Activated CD4-positive, alpha-beta T cell treated with anti-CD3 and anti-CD28 coated beads, Interleukin-2, Interleukin-6, amounts not matched to agents 100 ng/mL and 50 ng/mL, durations not matched to agents 16 hours and 8 hours (primary cell): ENCODE data around the gene PLCD4.
A peak's percentile ranks its signal among the peaks of the same experiment; 100 is the strongest.

Experiments
- DNase-seq: peaks from one replicate; pipeline ENCODE4 v3.0.0-alpha.2; 2020

The PLCD4 gene

DNA sequence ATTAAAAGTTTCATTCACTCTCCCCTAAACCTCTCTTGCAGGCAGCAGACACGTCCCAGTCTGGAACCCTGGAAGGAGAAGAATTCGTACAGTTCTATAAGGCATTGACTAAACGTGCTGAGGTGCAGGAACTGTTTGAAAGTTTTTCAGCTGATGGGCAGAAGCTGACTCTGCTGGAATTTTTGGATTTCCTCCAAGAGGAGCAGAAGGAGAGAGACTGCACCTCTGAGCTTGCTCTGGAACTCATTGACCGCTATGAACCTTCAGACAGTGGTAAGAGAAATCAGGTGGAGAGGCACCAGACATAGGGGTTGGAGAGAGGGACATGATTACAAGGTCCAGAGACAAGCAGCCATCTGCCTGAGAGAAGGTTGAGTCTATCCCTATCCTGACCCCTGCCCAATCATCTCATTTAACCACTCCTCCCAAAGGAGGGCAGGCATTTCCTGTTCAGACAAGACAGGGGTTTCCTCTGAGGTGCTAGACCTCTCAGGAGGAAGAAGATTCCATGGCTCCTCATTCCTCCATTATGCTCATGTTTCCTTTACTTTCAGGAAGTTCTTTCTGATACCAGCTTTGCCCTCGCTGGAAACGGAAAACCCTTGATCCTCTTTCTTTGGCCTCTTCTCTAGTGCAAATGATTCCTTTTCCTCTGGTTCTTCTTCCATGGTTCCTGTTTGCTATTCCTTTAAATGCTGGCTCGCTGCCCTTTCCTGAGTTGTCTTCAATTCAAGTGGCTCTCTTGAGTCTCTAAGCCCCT is 15.1 kb downstream of the PLCD4 start:
- DNase-seq: no peak

GRCh38 chr2:218623366-218623705 is 15.6 kb downstream of the PLCD4 start:
- no peak for DNase-seq

GRCh38 chr2:218626369-218626768 is 18.7 kb downstream of the PLCD4 start:
- no peak for DNase-seq

DNA sequence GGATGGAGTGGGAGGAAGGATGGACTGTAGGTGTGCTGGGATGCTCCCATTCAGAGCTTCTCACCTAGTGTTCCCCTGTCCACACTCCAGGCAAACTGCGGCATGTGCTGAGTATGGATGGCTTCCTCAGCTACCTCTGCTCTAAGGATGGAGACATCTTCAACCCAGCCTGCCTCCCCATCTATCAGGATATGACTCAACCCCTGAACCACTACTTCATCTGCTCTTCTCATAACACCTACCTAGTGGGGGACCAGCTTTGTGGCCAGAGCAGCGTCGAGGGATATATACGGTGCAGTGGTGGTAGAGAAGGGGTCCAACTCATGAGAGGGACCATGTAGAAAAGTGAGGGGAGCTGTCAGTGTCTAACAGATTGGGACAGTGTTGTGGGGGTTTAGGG is 20.2 kb downstream of the PLCD4 start:
- DNase-seq: peak; percentile 7

GRCh38 chr2:218631837-218632236 is 24.1 kb downstream of the PLCD4 start:
- no peak for DNase-seq

GRCh38 chr2:218635719-218636118 is 28.0 kb downstream of the PLCD4 start:
- DNase-seq: no peak

GRCh38 chr2:218638372-218638771 is 30.7 kb downstream of the PLCD4 start:
- DNase-seq: no peak

DNA sequence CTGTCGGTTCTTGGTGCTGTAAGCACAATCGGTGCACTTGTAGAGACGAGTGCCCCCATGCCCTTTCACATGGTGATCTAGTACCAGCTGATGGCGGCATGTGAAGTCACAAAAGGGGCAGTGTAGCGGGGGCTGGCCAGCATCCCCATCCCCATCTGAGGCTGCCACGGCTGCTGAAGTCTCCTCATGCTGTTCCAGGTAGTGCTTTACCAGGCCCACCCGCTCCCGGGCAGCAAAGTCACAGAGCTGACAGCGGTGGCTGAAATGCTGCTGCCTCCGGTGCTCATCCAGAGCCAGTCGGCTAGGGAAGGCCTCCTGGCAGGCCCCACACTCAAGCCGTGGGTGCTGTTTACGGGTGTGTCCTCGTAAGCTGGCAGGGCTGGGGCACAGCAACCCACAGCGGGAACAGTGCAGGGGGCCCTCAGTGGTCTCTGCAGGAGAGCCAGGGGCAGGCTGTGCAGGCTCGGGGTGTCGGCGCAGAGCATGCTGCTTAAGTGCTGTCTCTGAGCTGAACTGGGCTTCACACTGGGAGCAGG is 34.5 kb downstream of the PLCD4 start:
- no peak for DNase-seq

- DNase-seq: no peak
These were observed 35.1 kb downstream of the PLCD4 start for GRCh38 chr2:218642786-218643185.

DNA sequence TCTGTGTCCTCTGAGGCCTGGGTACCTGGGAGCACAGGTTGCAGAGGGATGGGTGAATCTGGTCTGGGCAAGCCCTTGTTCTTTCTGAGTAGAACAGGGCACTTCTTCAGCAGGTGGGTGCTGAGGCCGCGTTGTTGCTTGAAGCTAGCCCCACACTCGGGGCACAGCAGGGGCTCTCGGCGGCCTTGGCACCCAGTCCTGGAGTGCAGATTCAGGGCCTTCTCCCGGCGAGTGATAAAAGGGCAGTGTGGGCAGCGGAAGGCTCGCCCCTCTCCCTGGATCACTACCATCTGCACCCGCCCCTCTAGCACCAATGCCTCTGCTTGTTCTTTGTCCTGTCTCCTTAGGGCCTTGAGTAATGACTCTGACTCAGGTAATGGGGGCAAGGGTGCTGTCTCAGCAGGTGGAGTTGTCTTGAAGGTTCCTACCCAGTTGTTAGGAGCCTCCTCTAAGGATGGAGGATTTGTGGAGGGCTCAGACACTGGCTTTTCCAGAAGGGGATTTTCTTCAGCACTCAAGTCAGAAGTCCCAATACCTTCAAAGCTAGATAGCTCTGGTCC is 36.1 kb downstream of the PLCD4 start:
- DNase-seq: no peak

DNA sequence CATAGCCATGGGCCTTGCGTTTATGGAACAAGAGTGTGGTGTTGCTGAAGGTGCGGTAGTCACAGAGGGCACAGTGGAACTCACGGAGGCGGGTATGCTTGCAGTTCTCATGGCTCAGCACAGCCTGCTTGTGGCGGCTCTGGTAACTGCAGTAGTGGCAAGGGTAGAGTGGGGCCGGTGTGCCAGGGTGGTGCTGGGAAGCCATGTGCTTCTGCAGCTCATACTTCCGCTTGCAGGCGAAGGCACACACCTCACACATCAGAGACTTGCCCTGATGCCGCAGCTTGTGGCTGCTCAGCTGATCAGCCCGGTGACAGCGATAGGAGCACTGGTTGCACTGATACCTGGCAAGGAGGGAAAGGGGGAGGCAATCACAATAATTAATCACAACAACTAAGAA is 37.0 kb downstream of the PLCD4 start:
- DNase-seq: no peak

GRCh38 chr2:218645126-218645525 is 37.4 kb downstream of the PLCD4 start:
- DNase-seq: no peak

GRCh38 chr2:218648088-218648786 is 40.5 kb downstream of the PLCD4 start:
- peak; percentile 66 for DNase-seq

DNA sequence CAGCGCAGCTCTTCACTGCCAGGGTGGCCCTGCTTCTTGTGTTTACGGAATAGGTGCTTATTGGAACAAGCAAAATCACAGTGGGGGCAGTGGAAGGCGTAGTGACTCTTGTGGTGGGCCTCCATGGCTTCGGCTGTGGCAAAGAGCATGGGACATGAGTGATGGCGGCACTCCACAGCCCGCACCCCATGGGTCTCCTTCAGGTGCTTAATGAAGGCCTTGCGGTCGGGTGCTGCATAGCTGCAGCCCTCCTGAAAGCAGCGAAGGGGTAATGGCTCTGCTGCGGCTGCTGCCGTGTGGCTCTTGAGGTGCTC is 41.0 kb downstream of the PLCD4 start:
- DNase-seq: no peak

DNA sequence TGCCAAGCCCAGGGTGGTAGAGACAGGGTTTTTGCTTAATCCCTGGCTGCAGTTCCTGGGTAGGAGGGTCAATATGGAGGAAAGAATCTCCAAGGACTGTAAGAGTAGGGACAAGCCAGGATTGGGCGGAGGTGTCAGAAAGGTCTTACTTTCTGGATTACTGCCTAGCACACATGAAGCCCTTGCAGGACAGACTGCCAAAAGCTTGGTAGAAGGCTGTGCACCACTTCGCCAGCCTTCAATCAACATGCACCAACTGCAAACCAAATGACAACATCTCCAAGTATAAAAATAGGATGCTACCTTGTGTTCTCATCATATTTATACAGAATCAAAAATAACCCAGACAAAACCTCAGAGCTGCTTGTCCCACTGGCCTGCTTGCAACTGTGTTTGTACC is 48.1 kb downstream of the PLCD4 start:
- DNase-seq: no peak

GRCh38 chr2:218658671-218659257 is 51.1 kb downstream of the PLCD4 start:
- DNase-seq: peak; percentile 60

DNA sequence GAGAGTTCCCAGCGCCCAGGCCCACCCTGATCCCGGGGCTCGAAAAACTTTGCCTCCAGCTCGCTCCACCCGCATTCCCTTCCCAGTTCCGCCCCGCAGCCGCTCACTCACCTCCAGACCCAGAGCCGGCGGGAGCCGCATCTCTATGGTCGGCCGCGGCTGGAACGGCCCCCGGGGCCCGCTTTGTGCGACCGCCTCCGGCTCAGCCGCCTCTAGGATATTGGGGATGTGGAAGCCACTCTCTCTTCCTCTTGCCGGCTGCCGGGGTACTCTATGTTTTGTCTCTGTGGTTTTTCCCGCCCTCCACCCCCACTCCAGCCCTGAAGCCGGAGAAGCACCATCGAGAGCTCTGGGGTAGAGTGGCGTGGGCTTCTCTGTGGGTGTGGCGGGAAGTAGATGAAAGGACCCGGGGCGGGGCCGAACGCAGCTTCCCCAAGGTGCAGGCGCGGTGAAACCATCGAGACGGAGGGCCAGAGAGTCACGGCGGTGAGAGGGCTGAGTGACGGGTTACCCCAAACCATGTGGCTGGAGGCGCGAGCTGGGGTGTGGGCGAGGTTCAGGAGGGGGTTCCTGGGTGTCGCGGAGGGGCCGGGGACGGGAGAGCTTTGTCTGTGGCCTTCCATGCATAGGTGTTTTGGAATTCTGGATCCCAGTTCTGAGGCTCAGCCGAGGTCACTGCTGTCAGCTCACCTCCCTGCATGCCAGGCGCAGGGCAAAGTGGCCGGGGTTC is 51.7 kb downstream of the PLCD4 start, which contains the start of the genes BCS1L and ZNF142:
Gene BCS1L, plus strand, starts transcription at position 426 of the 730 bp plus-strand sequence. CDS start 1,305 bp downstream, outside the sequence.
Gene ZNF142, minus strand, starts transcription at position 366 of the 730 bp plus-strand sequence. CDS start 3,194 bp downstream, outside the sequence.
- DNase-seq: peak; percentile 97

GRCh38 chr2:218659988-218660358 is 52.3 kb downstream of the PLCD4 start:
- no peak for DNase-seq

GRCh38 chr2:218662377-218662776 is 54.7 kb downstream of the PLCD4 start:
- no peak for DNase-seq

DNA sequence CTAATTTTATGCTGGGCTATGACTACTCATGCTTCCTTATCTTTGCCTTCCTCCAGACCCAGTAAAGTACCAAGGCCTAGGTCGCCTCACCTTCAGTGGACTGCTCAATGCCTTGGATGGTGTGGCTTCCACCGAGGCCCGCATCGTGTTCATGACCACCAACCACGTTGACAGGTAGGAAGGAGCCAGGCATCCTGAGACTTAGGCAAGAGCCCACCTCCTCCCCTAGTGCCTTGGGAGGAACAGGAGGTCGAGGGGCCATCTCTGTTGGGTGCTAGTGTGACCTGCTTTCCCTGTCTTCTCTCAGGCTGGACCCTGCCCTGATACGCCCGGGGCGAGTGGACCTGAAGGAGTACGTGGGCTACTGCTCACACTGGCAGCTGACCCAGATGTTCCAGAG is 55.1 kb downstream of the PLCD4 start:
- no peak for DNase-seq

GRCh38 chr2:218663901-218664300 is 56.2 kb downstream of the PLCD4 start:
- DNase-seq: no peak

DNA sequence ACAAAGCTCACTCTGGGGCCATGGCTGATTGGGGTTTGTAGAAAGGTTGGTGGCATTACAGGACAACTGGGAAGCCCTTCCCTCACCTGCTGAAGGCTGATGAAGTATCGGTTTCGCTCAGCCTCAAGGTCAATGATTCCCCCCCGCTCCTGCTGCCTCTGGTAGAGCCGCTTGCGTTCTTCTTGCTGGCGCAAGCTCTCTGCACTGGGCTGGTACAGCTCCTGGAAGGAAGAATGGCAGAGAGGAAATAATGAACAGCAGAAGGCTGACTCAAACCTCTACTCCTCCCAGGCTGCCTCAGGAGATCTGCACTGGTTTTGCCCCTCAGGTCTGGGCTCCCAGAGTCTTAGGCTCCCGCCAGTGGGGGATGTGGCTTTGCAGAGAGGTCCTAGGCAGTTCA is 57.0 kb downstream of the PLCD4 start:
- DNase-seq: no peak

- no peak for DNase-seq
These were observed 63.5 kb downstream of the PLCD4 start for GRCh38 chr2:218671097-218671653.
